Ovary (tissue), 3 donors: Measurements from ENCODE around the gene HDLBP.

Source experiments
- CTCF ChIP-seq, 3 donors: fragments of 450-650 bp in 2 of 3; fragments of 200-600 bp in 1 of 3; IDR thresholded peaks; one replicate each; pipeline versions ENCODE4 v1.5.1 to v1.8.0; 2016 to 2022; ENCODE audit warnings: antibody characterized with exemption in 3 of 3, mild to moderate bottlenecking in 1 of 3
- EP300 ChIP-seq: sonication (generic); formaldehyde crosslinking; IDR thresholded peaks from one replicate; pipeline ENCODE4 v1.6.1; 2017; ENCODE audit warnings: antibody characterized with exemption
- donor health status: DM: no; HTN: no; CAD: no.

DNA sequence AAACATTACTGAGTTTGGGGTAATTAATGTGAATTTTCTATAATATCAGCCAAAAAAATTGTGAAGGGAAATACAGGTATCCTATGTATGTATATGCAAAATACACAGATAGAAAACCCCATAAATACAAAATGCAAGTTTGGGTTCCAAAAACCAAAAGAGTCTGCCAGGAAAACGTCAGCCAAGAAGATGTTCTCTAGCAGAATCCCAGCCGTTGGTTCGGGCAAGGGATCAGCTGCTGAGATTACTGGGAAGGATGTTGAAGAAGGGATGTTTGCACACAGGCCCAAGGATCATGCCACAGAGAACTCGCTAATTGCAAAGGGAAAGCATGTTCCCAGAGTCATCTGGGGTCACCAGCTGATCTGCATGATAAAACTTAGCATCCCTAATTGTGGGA, 136.5 kb downstream of the HDLBP start:
- TF ChIP-seq CTCF (IDR thresholded peaks at IDR 0.05) (no peak), EP300 (no peak)
